ENCODE results near the gene ASPSCR1. TPM values are rescaled to one million over a fixed set of nuclear protein-coding genes. Genes with fewer than 3 reads are reported as not detected.

Gene ASPSCR1
- total and polyA plus RNA-seq, 2 of the 13 experiments (the other 11 are each of a cell fraction or from before 2014, with no cell fraction given): 274 to 314 TPM

GRCh38 chr17:81952792-81953228, 24.6 kb upstream of the ASPSCR1 start:
- intact Hi-C loops (cut with micrococcal nuclease; ENCODE audit: unreplicated experiment) (loop anchor here (1.0 kb wide), 1 partner anchor 9 kb away; no protein-coding TSS in a partner anchor), in situ Hi-C loops (cut with HindIII; ENCODE audit: extremely low pct_ligation_motif_present, low pct_unique_long_range_greater_than_20kb) (no loop called here)
- DNase-seq (ENCODE audit: low spot score) (no peak), FAIRE-seq (no peak), ATAC-seq (peak; percentile 11)
- BruUV-seq (replicated peaks): TSS peak; percentile 59
- H4K20me1 ChIP-seq (ENCODE audit: insufficient read depth, low read length): peaks cover 13% of the 10 kb centered on the region; the same call in 1 of the 2 replicates
- H2AFZ ChIP-seq (ENCODE audit: low read length): no peak overlapping the region
- peak overlapping the region; percentile 24 for H3K27ac ChIP-seq (ENCODE audit: extremely low read length, insufficient read depth, low read length)
- no peak overlapping the region for H3K4me2 ChIP-seq (ENCODE audit: low read depth, low read length)
- H3K36me3 ChIP-seq (replicated peaks in 1 of 2; ENCODE audit: control insufficient read depth in 1 of 2, insufficient read depth in 2 of 2, low read length in 2 of 2): peaks cover 24 to 40% of the 10 kb centered on the region in 2 experiments; a peak in 4 of 5 replicates
- peaks cover 63% of the 10 kb centered on the region for H3K4me1 ChIP-seq (ENCODE audit: insufficient read depth, low read length)
- POLR2A ChIA-PET: interaction anchor here (0.8 to 9.7 kb wide), 12 partner anchors 8 to 84 kb away, joined by 3 to 136 read pairs (median 18); partner anchors contain the start of genes CENPX, DCXR, LRRC45 and MAFG
- CTCF ChIA-PET (ENCODE audit: low intra/inter-chr PET ratio, low total read pairs): no interaction called here
- peaks cover 13% of the 10 kb centered on the region for H3K79me2 ChIP-seq (ENCODE audit: insufficient read depth, low read length)
- H3K9ac ChIP-seq (ENCODE audit: insufficient read depth, low read depth, low read length): no peak overlapping the region
- H3K27me3 ChIP-seq (ENCODE audit: control insufficient read depth in 1 of 2, insufficient read depth in 2 of 2, low read length in 2 of 2): no peaks in the 10 kb centered on the region
- no peaks in the 10 kb centered on the region for H3K9me3 ChIP-seq (ENCODE audit: low read length)
- no peak overlapping the region for H3K4me3 ChIP-seq (replicated peaks in 1 of 3; ENCODE audit: insufficient read depth in 1 of 3, low read depth in 2 of 3, low read length in 3 of 3)
- WGBS (ENCODE audit: low lambda C conversion rate): 91% methylated on average over 13 of the region's 16 CpGs
- TF ChIP-seq PITX1 (CRISPR knock-in tag; IDR thresholded peaks at IDR 0.05): no peak
- no peak for TF ChIP-seq CBX1 (IDR thresholded peaks at IDR 0.05; ENCODE audit: low read depth)
- TF ChIP-seq TOE1 (CRISPR knock-in tag; IDR thresholded peaks at IDR 0.05): no peak
- TF ChIP-seq NCOR1 (IDR thresholded peaks at IDR 0.05; ENCODE audit: borderline replicate concordance, low read length): no peak
- no peak for TF ChIP-seq SNAPC2 (CRISPR knock-in tag; IDR thresholded peaks at IDR 0.05)
- no peak for TF ChIP-seq RXRA (CRISPR knock-in tag; IDR thresholded peaks at IDR 0.05)
- no peak for TF ChIP-seq REXO4 (CRISPR knock-in tag; IDR thresholded peaks at IDR 0.05; ENCODE audit: borderline replicate concordance)
- peak; percentile 71 for TF ChIP-seq POLR2G (IDR thresholded peaks at IDR 0.05; ENCODE audit: low read depth, low read length)
- no peak for TF ChIP-seq NFKB2 (CRISPR knock-in tag; IDR thresholded peaks at IDR 0.05; ENCODE audit: borderline replicate concordance)
- no peak for TF ChIP-seq ZBTB33 (CRISPR knock-in tag; IDR thresholded peaks at IDR 0.05)
- no peak for TF ChIP-seq ZNF572 (CRISPR knock-in tag; IDR thresholded peaks at IDR 0.05)
- no peak for TF ChIP-seq ZKSCAN8 (CRISPR knock-in tag; IDR thresholded peaks at IDR 0.05; ENCODE audit: borderline replicate concordance)
- no peak for TF ChIP-seq TCF7L2 (IDR thresholded peaks at IDR 0.05; ENCODE audit: low read depth, low read length)
- no peak for TF ChIP-seq ZNF3 (CRISPR knock-in tag; IDR thresholded peaks at IDR 0.05)
- no peak for TF ChIP-seq ZNF343 (CRISPR knock-in tag; IDR thresholded peaks at IDR 0.05)
- no peak for TF ChIP-seq ZNF382 (CRISPR knock-in tag; IDR thresholded peaks at IDR 0.05; ENCODE audit: borderline replicate concordance)
- no peak for TF ChIP-seq PRDM10 (CRISPR knock-in tag; IDR thresholded peaks at IDR 0.05; ENCODE audit: low read depth)
- TF ChIP-seq ZC3H4 (CRISPR knock-in tag; IDR thresholded peaks at IDR 0.05; ENCODE audit: borderline replicate concordance): peak; percentile 49; the same call in 1 of the 2 replicates
- peak; percentile 53 for TF ChIP-seq XRCC5 (optimal IDR thresholded peaks at IDR 0.05; ENCODE audit: low read length)
- peak; percentile 33; the same call in 1 of the 2 replicates for TF ChIP-seq ZSCAN25 (CRISPR knock-in tag; IDR thresholded peaks at IDR 0.05)
- TF ChIP-seq PAF1 (CRISPR knock-in tag; IDR thresholded peaks at IDR 0.05): peak; percentile 82; the same call in 1 of the 2 replicates
- no peak for TF ChIP-seq ZNF136 (CRISPR knock-in tag; IDR thresholded peaks at IDR 0.05; ENCODE audit: low read depth)
- TF ChIP-seq STAT5B (CRISPR knock-in tag; IDR thresholded peaks at IDR 0.05): no peak
